ENCODE measurements around the gene PPP1R18. TPM values are rescaled to one million over a fixed set of nuclear protein-coding genes. Genes with fewer than 3 reads are reported as not detected.
A peak's percentile ranks its signal among the peaks of the same experiment; 100 is the strongest.

Gene PPP1R18
- total and polyA plus RNA-seq, 9 of the 15 experiments (the other 6 are each of a cell fraction or from before 2014, with no cell fraction given): 12.0 to 99.2 (median 42.6) TPM

DNA sequence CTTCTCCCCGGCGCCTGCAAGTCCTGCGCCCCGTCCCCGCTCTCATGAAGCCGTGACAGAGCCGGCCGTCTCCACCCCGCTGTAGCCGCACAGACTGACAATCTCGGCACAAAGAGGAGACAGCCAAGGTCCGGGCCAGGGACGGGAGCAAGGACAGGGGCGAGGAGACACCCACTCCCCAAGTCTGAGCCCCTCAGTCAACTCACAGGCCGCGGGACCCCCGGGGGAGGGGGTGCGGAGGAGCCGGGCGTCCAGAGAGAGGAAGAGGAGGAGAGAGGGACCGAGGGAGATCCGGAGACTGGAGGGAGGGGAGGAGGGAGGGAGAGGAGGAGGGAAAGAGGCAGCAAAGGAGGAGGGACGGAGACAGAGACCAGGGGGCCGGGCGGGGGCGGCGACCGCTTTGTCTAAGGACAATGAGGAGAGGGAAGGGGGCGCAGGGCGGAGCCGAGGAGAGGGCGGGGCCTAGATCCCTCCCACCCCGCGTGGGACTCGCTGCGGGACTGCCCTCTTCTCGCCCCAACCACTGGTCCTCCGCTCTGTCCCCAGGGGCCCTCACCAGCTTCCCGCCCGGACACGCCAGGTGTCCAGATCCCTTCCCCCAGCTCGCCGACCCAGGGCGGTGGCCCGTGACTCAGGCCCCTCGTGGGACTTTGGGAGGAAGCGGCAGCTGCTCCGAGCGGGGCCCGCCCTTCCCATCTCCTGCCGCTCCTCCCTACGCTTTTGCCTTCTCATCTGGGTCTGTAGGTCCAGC is 638 bp upstream of the PPP1R18 start (continued):
- TF ChIP-seq MTA2 (IDR thresholded peaks at IDR 0.05; ENCODE audit: low read depth): peak; percentile 61
- TF ChIP-seq, protein P1, sequence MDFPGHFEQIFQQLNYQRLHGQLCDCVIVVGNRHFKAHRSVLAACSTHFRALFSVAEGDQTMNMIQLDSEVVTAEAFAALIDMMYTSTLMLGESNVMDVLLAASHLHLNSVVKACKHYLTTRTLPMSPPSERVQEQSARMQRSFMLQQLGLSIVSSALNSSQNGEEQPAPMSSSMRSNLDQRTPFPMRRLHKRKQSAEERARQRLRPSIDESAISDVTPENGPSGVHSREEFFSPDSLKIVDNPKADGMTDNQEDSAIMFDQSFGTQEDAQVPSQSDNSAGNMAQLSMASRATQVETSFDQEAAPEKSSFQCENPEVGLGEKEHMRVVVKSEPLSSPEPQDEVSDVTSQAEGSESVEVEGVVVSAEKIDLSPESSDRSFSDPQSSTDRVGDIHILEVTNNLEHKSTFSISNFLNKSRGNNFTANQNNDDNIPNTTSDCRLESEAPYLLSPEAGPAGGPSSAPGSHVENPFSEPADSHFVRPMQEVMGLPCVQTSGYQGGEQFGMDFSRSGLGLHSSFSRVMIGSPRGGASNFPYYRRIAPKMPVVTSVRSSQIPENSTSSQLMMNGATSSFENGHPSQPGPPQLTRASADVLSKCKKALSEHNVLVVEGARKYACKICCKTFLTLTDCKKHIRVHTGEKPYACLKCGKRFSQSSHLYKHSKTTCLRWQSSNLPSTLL (IDR thresholded peaks at IDR 0.05): no peak; the same call in 1 of the 2 replicates
- TF ChIP-seq ZNF77 (CRISPR knock-in tag; IDR thresholded peaks at IDR 0.05): no peak
- peak; percentile 77; the same call in 1 of the 2 replicates for TF ChIP-seq MYNN (IDR thresholded peaks at IDR 0.05)
- no peak for TF ChIP-seq MYNN (CRISPR knock-in tag; IDR thresholded peaks at IDR 0.05)
- peak; percentile 98 for TF ChIP-seq EGR1 (conservative IDR thresholded peaks at IDR 0.05)
- no peak for TF ChIP-seq SIN3B (IDR thresholded peaks at IDR 0.05; ENCODE audit: low read depth)
- TF ChIP-seq TBP (optimal IDR thresholded peaks at IDR 0.05; ENCODE audit: low read depth, low read length): no peak
- TF ChIP-seq ZNF184 (CRISPR knock-in tag; IDR thresholded peaks at IDR 0.05): no peak
- TF ChIP-seq CBX1 (IDR thresholded peaks at IDR 0.05; ENCODE audit: low read depth): peak; percentile 17; the same call in 1 of the 2 replicates
- TF ChIP-seq ZNF717 (CRISPR knock-in tag; IDR thresholded peaks at IDR 0.05): no peak
- TF ChIP-seq ZNF197 (CRISPR knock-in tag; IDR thresholded peaks at IDR 0.05; ENCODE audit: low read depth): no peak
- TF ChIP-seq, protein P2, sequence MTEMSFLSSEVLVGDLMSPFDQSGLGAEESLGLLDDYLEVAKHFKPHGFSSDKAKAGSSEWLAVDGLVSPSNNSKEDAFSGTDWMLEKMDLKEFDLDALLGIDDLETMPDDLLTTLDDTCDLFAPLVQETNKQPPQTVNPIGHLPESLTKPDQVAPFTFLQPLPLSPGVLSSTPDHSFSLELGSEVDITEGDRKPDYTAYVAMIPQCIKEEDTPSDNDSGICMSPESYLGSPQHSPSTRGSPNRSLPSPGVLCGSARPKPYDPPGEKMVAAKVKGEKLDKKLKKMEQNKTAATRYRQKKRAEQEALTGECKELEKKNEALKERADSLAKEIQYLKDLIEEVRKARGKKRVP (CRISPR knock-in tag; IDR thresholded peaks at IDR 0.05): no peak
- peak in 1 of 2 experiments; percentile 81; a peak in 2 of 4 replicates for TF ChIP-seq KDM4B (IDR thresholded peaks at IDR 0.05; ENCODE audit: borderline replicate concordance in 2 of 2, low read depth in 1 of 2)
- no peak for TF ChIP-seq SIRT6 (IDR thresholded peaks at IDR 0.05; ENCODE audit: low read depth, low read length)
- TF ChIP-seq MECOM (CRISPR knock-in tag; IDR thresholded peaks at IDR 0.05): no peak
- TF ChIP-seq HNRNPUL1 (IDR thresholded peaks at IDR 0.05; ENCODE audit: low read length): no peak
- no peak; the same call in 1 of the 2 replicates for TF ChIP-seq MAFF (IDR thresholded peaks at IDR 0.05; ENCODE audit: low read length)
- TF ChIP-seq, protein P3, sequence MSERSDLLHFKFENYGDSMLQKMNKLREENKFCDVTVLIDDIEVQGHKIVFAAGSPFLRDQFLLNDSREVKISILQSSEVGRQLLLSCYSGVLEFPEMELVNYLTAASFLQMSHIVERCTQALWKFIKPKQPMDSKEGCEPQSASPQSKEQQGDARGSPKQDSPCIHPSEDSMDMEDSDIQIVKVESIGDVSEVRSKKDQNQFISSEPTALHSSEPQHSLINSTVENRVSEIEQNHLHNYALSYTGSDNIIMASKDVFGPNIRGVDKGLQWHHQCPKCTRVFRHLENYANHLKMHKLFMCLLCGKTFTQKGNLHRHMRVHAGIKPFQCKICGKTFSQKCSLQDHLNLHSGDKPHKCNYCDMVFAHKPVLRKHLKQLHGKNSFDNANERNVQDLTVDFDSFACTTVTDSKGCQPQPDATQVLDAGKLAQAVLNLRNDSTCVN (CRISPR knock-in tag; IDR thresholded peaks at IDR 0.05): peak; percentile 89
- TF ChIP-seq RBM34 (IDR thresholded peaks at IDR 0.05; ENCODE audit: borderline replicate concordance, insufficient read depth, low read length): no peak
- no peak for TF ChIP-seq BRD4 (IDR thresholded peaks at IDR 0.05)
- no peak for TF ChIP-seq ZBTB9 (CRISPR knock-in tag; IDR thresholded peaks at IDR 0.05)
- TF ChIP-seq XRCC4 (IDR thresholded peaks at IDR 0.05; ENCODE audit: extremely low read depth, insufficient read depth, insufficient read length): no peak
- peak; percentile 94 for TF ChIP-seq SOX6 (IDR thresholded peaks at IDR 0.05)
- no peak for TF ChIP-seq SREBF2 (CRISPR knock-in tag; IDR thresholded peaks at IDR 0.05)
